HEK293 (cell line): ENCODE data around the gene FAM200C.

Source experiments
- CTCF ChIA-PET: fragments of 350-600 bp; formaldehyde crosslinking; extraction: SDS; loops from one replicate; lab custom pipeline; 2021; ENCODE audit warnings: antibody characterized with exemption; lab: Yijun Ruan, JAX
- POLR2A ChIA-PET: fragments of 300-600 bp; formaldehyde crosslinking; extraction: SDS; loops from one replicate; lab custom pipeline; 2020; ENCODE audit warnings: antibody characterized with exemption, inconsistent platforms; lab: Yijun Ruan, JAX
- H3K27ac ChIP-seq: fragments of 200-500 bp; sonication (Bioruptor generic); 2 replicates; pipeline ENCODE4 v1.5.1; 2014; ENCODE audit warnings: low read depth, low read length, control low read depth, inconsistent platforms; ENCODE audit errors: extremely low read depth
- H3K36me3 ChIP-seq, 2 experiments: fragments of 200-500 bp in 1 of 2; sonication (Bioruptor generic) in 1 of 2; 1 replicate in 1 of 2; 2 replicates in 1 of 2; pipeline ENCODE4 v1.5.1; 2014 to 2017; ENCODE audit warnings: inconsistent platforms in 2 of 2, low read length in 2 of 2; ENCODE audit not compliant: control insufficient read depth in 2 of 2, insufficient read depth in 1 of 2
- H3K4me1 ChIP-seq: fragments of 200-500 bp; sonication (Bioruptor generic); 2 replicates; pipeline ENCODE4 v1.5.1; 2014; ENCODE audit warnings: mild to moderate bottlenecking, low read length, inconsistent platforms; ENCODE audit not compliant: control insufficient read depth, insufficient read depth
- H3K4me3 ChIP-seq: 2 replicates; pipeline ENCODE4 v1.5.1; 2011; ENCODE audit warnings: low read depth, mild to moderate bottlenecking, control low read depth, low read length, moderate library complexity
- H3K9me3 ChIP-seq: fragments of 200-500 bp; sonication (Bioruptor generic); 2 replicates; pipeline ENCODE4 v1.5.1; 2014; ENCODE audit warnings: low read depth, low read length, inconsistent platforms; ENCODE audit not compliant: control insufficient read depth, insufficient read depth
- EGR2 ChIP-seq: fragments of 450-650 bp; formaldehyde crosslinking; IDR thresholded peaks from 2 replicates; pipeline ENCODE4 v1.5.1; 2016; ENCODE audit warnings: low read depth, missing biosample characterization, missing genetic modification characterization
- FEZF1 ChIP-seq: fragments of 450-650 bp; formaldehyde crosslinking; IDR thresholded peaks from 2 replicates; pipeline ENCODE4 v1.5.1; 2016; ENCODE audit warnings: missing biosample characterization, missing genetic modification characterization
- GLI4 ChIP-seq: fragments of 450-650 bp; formaldehyde crosslinking; IDR thresholded peaks from 2 replicates; pipeline ENCODE4 v1.5.1; 2016; ENCODE audit warnings: missing biosample characterization, missing genetic modification characterization
- GLIS1 ChIP-seq: fragments of 450-650 bp; formaldehyde crosslinking; IDR thresholded peaks from 2 replicates; pipeline ENCODE4 v1.5.1; 2016; ENCODE audit warnings: missing biosample characterization, missing genetic modification characterization
- HOXC10 ChIP-seq: sonication (generic); formaldehyde crosslinking; IDR thresholded peaks from 2 replicates; pipeline ENCODE4 v1.8.1; 2023; ENCODE audit warnings: mild to moderate bottlenecking, missing genetic modification reagents
- IKZF3 ChIP-seq: fragments of 450-650 bp; IDR thresholded peaks from 2 replicates; pipeline ENCODE4 v1.5.0; 2018; ENCODE audit warnings: missing biosample characterization, mild to moderate bottlenecking, missing genetic modification characterization, moderate library complexity
- KLF9 ChIP-seq: fragments of 450-650 bp; formaldehyde crosslinking; IDR thresholded peaks from 2 replicates; pipeline ENCODE4 v1.5.1; 2016; ENCODE audit warnings: missing biosample characterization, missing genetic modification characterization, low read depth
- MEIS1 ChIP-seq: sonication (generic); formaldehyde crosslinking; IDR thresholded peaks from 2 replicates; pipeline ENCODE4 v1.8.1; 2022; ENCODE audit warnings: missing genetic modification reagents, mild to moderate bottlenecking, borderline replicate concordance
- SP7 ChIP-seq: fragments of 450-650 bp; formaldehyde crosslinking; IDR thresholded peaks from 2 replicates; pipeline ENCODE4 v1.5.1; 2016; ENCODE audit warnings: missing biosample characterization, missing genetic modification characterization
- WT1 ChIP-seq: fragments of 450-650 bp; formaldehyde crosslinking; IDR thresholded peaks from 2 replicates; pipeline ENCODE4 v1.5.1; 2016; ENCODE audit warnings: missing biosample characterization, missing genetic modification characterization
- ZFHX2 ChIP-seq: fragments of 450-650 bp; formaldehyde crosslinking; conservative IDR thresholded peaks from 2 replicates; pipeline ENCODE4 v1.5.1; 2016; ENCODE audit warnings: missing biosample characterization, missing genetic modification characterization
- ZFP41 ChIP-seq: fragments of 450-650 bp; formaldehyde crosslinking; IDR thresholded peaks from 2 replicates; pipeline ENCODE4 v1.5.1; 2016; ENCODE audit warnings: missing biosample characterization, missing genetic modification characterization, borderline replicate concordance
- ZNF114 ChIP-seq: fragments of 450-650 bp; formaldehyde crosslinking; IDR thresholded peaks from 2 replicates; pipeline ENCODE4 v1.5.0; 2017; ENCODE audit warnings: missing biosample characterization, missing genetic modification characterization
- ZNF138 ChIP-seq: fragments of 450-650 bp; formaldehyde crosslinking; IDR thresholded peaks from 2 replicates; pipeline ENCODE4 v1.5.1; 2016; ENCODE audit warnings: missing biosample characterization, missing genetic modification characterization, borderline replicate concordance
- ZNF2 ChIP-seq: fragments of 450-650 bp; formaldehyde crosslinking; IDR thresholded peaks from 2 replicates; pipeline ENCODE4 v1.5.1; 2016; ENCODE audit warnings: missing biosample characterization, missing genetic modification characterization
- ZNF202 ChIP-seq: fragments of 450-650 bp; formaldehyde crosslinking; IDR thresholded peaks from 2 replicates; pipeline ENCODE4 v1.5.1; 2016; ENCODE audit warnings: missing biosample characterization, missing genetic modification characterization, borderline replicate concordance
- ZNF24 ChIP-seq: fragments of 450-650 bp; formaldehyde crosslinking; IDR thresholded peaks from 2 replicates; pipeline ENCODE4 v1.5.1; 2016; ENCODE audit warnings: missing biosample characterization, missing genetic modification characterization
- ZNF311 ChIP-seq: fragments of 450-650 bp; formaldehyde crosslinking; IDR thresholded peaks from 2 replicates; pipeline ENCODE4 v1.5.1; 2017; ENCODE audit warnings: missing biosample characterization, missing genetic modification characterization, borderline replicate concordance
- ZNF350 ChIP-seq: fragments of 450-650 bp; formaldehyde crosslinking; IDR thresholded peaks from 2 replicates; pipeline ENCODE4 v1.5.0; 2017; ENCODE audit warnings: missing biosample characterization, mild to moderate bottlenecking, missing genetic modification characterization
- ZNF394 ChIP-seq: fragments of 450-650 bp; formaldehyde crosslinking; IDR thresholded peaks from 2 replicates; pipeline ENCODE4 v1.5.1; 2016; ENCODE audit warnings: missing biosample characterization, missing genetic modification characterization, mild to moderate bottlenecking, moderate library complexity, borderline replicate concordance
- ZNF514 ChIP-seq: fragments of 450-650 bp; formaldehyde crosslinking; IDR thresholded peaks from 2 replicates; pipeline ENCODE4 v1.5.1; 2016; ENCODE audit warnings: missing biosample characterization, missing genetic modification characterization
- ZNF521 ChIP-seq: fragments of 450-650 bp; formaldehyde crosslinking; IDR thresholded peaks from 2 replicates; pipeline ENCODE4 v1.5.1; 2017; ENCODE audit warnings: missing biosample characterization, mild to moderate bottlenecking, missing genetic modification characterization
- ZNF561 ChIP-seq: fragments of 450-650 bp; IDR thresholded peaks from 2 replicates; pipeline ENCODE4 v1.5.1; 2018; ENCODE audit warnings: missing biosample characterization, missing genetic modification characterization, borderline replicate concordance
- ZNF600 ChIP-seq: fragments of 450-650 bp; formaldehyde crosslinking; IDR thresholded peaks from 2 replicates; pipeline ENCODE4 v1.5.1; 2016; ENCODE audit warnings: missing biosample characterization, missing genetic modification characterization
- ZNF776 ChIP-seq: fragments of 450-650 bp; formaldehyde crosslinking; IDR thresholded peaks from 2 replicates; pipeline ENCODE4 v1.5.0; 2017; ENCODE audit warnings: missing biosample characterization, missing genetic modification characterization, borderline replicate concordance
- ZNF843 ChIP-seq: fragments of 450-650 bp; formaldehyde crosslinking; IDR thresholded peaks from 2 replicates; pipeline ENCODE4 v1.5.1; 2016; ENCODE audit warnings: missing biosample characterization, missing genetic modification characterization
- ZSCAN30 ChIP-seq: fragments of 450-650 bp; IDR thresholded peaks from 2 replicates; pipeline ENCODE4 v1.5.1; 2018; ENCODE audit warnings: missing biosample characterization, mild to moderate bottlenecking, missing genetic modification characterization, moderate library complexity
- ZXDB ChIP-seq: fragments of 450-650 bp; formaldehyde crosslinking; IDR thresholded peaks from 2 replicates; pipeline ENCODE4 v1.5.1; 2016; ENCODE audit warnings: missing biosample characterization, missing genetic modification characterization
- TF ChIP-seq, protein P1 (sequence below): fragments of 450-650 bp; formaldehyde crosslinking; IDR thresholded peaks from 2 replicates; pipeline ENCODE4 v1.5.1; 2016; ENCODE audit warnings: missing biosample characterization, missing genetic modification characterization
- TF ChIP-seq, protein P2 (sequence below): fragments of 450-650 bp; formaldehyde crosslinking; IDR thresholded peaks from 2 replicates; pipeline ENCODE4 v1.5.1; 2016; ENCODE audit warnings: missing biosample characterization, missing genetic modification characterization
- TF ChIP-seq, protein P3 (sequence below): fragments of 450-650 bp; formaldehyde crosslinking; IDR thresholded peaks from 2 replicates; pipeline ENCODE4 v1.5.1; 2016; ENCODE audit warnings: missing biosample characterization, missing genetic modification characterization
- TF ChIP-seq, protein P4 (sequence below): fragments of 450-650 bp; formaldehyde crosslinking; IDR thresholded peaks from 2 replicates; pipeline ENCODE4 v1.5.1; 2016; ENCODE audit warnings: missing biosample characterization, missing genetic modification characterization
- TF ChIP-seq, protein P5 (sequence below): fragments of 450-650 bp; formaldehyde crosslinking; IDR thresholded peaks from 2 replicates; pipeline ENCODE4 v1.5.1; 2016; ENCODE audit warnings: missing biosample characterization, missing genetic modification characterization

The FAM200C gene

DNA sequence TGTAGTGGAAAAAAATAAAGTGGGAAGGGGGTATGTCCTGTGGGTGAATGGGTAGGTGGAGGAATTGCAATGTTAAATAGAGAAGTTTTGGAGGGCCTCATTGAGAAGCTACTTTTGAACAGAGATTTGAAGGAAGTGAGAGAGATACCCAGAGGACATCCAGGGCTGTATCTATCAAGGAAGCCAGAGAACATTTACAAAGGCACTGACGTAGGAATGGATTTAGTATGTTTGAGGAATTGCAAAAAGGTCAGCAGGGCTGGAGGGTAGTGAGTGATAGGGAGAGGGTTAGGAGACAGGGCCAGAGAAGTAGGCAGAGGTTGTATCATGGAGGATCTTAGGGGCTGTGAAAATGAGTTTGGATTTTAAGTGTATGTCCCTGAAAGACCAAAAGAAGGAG, 35.7 kb upstream of the FAM200C start:
- POLR2A ChIA-PET, result no interaction called here

DNA sequence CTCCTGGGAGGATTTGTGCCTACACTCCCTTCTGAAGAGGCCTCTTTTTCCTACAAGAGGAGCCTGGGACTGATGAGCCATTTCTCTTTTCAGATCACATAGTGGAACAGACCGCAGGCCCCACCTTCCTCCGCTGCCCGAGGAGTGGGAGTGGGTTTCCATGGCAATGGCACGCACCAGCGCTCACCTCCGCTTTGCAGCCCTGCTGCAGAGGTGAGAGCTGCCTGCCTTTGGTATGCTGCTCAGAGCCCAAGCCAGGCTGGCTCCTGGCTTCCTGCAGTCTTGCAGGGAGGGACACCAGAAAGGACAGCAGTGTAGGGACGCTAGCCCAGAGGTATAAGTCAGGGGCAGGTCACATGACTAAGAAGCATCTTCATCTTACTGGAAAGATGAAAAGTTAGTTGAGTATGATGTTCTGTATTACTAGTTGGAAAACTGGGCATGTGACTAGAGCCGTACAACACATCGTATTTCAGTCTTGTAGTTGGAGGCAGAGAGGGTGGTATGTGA, 34.2 kb upstream of the FAM200C start:
- ChIA-PET POLR2A (interaction anchor here (1.0 kb wide), 2 partner anchors 12 to 15 kb away, joined by 3 to 6 read pairs; partner anchors contain the start of genes PTTG1 and SLU7), CTCF (interaction anchor here (0.9 kb wide), 1 partner anchor 10 kb away, joined by 4 read pairs; no protein-coding TSS in a partner anchor)
- Histone ChIP-seq H3K4me1 (no peaks in the 10 kb centered on the region; the same call in 1 of the 2 replicates), H3K36me3 (peaks cover 8 to 11% of the 10 kb centered on the region in 2 experiments), H3K27ac (no peak overlapping the region), H3K4me3 (no peak overlapping the region), H3K9me3 (no peaks in the 10 kb centered on the region)
- TF ChIP-seq, protein P1, sequence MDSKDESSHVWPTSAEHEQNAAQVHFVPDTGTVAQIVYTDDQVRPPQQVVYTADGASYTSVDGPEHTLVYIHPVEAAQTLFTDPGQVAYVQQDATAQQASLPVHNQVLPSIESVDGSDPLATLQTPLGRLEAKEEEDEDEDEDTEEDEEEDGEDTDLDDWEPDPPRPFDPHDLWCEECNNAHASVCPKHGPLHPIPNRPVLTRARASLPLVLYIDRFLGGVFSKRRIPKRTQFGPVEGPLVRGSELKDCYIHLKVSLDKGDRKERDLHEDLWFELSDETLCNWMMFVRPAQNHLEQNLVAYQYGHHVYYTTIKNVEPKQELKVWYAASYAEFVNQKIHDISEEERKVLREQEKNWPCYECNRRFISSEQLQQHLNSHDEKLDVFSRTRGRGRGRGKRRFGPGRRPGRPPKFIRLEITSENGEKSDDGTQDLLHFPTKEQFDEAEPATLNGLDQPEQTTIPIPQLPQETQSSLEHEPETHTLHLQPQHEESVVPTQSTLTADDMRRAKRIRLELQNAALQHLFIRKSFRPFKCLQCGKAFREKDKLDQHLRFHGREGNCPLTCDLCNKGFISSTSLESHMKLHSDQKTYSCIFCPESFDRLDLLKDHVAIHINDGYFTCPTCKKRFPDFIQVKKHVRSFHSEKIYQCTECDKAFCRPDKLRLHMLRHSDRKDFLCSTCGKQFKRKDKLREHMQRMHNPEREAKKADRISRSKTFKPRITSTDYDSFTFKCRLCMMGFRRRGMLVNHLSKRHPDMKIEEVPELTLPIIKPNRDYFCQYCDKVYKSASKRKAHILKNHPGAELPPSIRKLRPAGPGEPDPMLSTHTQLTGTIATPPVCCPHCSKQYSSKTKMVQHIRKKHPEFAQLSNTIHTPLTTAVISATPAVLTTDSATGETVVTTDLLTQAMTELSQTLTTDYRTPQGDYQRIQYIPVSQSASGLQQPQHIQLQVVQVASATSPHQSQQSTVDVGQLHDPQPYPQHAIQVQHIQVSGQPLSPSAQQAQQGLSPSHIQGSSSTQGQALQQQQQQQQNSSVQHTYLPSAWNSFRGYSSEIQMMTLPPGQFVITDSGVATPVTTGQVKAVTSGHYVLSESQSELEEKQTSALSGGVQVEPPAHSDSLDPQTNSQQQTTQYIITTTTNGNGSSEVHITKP (tag by site-specific recombination), result peak; percentile 67
- TF ChIP-seq ZNF394 (tag by site-specific recombination), result peak; percentile 26; the same call in 1 of the 2 replicates
- peak; percentile 44; the same call in 1 of the 2 replicates for TF ChIP-seq ZNF2 (tag by site-specific recombination)
- TF ChIP-seq ZXDB, result peak; percentile 25; the same call in 1 of the 2 replicates
- TF ChIP-seq, protein P2, sequence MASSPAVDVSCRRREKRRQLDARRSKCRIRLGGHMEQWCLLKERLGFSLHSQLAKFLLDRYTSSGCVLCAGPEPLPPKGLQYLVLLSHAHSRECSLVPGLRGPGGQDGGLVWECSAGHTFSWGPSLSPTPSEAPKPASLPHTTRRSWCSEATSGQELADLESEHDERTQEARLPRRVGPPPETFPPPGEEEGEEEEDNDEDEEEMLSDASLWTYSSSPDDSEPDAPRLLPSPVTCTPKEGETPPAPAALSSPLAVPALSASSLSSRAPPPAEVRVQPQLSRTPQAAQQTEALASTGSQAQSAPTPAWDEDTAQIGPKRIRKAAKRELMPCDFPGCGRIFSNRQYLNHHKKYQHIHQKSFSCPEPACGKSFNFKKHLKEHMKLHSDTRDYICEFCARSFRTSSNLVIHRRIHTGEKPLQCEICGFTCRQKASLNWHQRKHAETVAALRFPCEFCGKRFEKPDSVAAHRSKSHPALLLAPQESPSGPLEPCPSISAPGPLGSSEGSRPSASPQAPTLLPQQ (tag by site-specific recombination), result peak; percentile 85
- peak; percentile 74 for TF ChIP-seq ZSCAN30 (tag by site-specific recombination)
- 0 out of 2 replicates have a peak, but pooled peaks have one; percentile 23 for TF ChIP-seq IKZF3
- TF ChIP-seq, protein P3, sequence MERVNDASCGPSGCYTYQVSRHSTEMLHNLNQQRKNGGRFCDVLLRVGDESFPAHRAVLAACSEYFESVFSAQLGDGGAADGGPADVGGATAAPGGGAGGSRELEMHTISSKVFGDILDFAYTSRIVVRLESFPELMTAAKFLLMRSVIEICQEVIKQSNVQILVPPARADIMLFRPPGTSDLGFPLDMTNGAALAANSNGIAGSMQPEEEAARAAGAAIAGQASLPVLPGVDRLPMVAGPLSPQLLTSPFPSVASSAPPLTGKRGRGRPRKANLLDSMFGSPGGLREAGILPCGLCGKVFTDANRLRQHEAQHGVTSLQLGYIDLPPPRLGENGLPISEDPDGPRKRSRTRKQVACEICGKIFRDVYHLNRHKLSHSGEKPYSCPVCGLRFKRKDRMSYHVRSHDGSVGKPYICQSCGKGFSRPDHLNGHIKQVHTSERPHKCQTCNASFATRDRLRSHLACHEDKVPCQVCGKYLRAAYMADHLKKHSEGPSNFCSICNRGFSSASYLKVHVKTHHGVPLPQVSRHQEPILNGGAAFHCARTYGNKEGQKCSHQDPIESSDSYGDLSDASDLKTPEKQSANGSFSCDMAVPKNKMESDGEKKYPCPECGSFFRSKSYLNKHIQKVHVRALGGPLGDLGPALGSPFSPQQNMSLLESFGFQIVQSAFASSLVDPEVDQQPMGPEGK, result peak; percentile 20; the same call in 1 of the 2 replicates
- peak; percentile 60 for TF ChIP-seq FEZF1 (tag by site-specific recombination)
- TF ChIP-seq KLF9 (tag by site-specific recombination), result peak; percentile 40; the same call in 1 of the 2 replicates
- no peak for TF ChIP-seq ZNF561 (tag by site-specific recombination)
- TF ChIP-seq GLIS1 (tag by site-specific recombination), result 0 out of 2 replicates have a peak, but pooled peaks have one; percentile 20
- peak; percentile 87 for TF ChIP-seq WT1
- no peak for TF ChIP-seq ZNF514
- peak; percentile 93 for TF ChIP-seq ZFHX2
- TF ChIP-seq SP7 (tag by site-specific recombination), result peak; percentile 69
- TF ChIP-seq, protein P4, sequence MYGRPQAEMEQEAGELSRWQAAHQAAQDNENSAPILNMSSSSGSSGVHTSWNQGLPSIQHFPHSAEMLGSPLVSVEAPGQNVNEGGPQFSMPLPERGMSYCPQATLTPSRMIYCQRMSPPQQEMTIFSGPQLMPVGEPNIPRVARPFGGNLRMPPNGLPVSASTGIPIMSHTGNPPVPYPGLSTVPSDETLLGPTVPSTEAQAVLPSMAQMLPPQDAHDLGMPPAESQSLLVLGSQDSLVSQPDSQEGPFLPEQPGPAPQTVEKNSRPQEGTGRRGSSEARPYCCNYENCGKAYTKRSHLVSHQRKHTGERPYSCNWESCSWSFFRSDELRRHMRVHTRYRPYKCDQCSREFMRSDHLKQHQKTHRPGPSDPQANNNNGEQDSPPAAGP (tag by site-specific recombination), result no peak
- TF ChIP-seq ZNF521 (tag by site-specific recombination), result no peak

More for the DNA sequence above, 35.7 kb upstream of the FAM200C start:
- no peaks in the 10 kb centered on the region; the same call in 1 of the 2 replicates for H3K4me1 ChIP-seq
- CTCF ChIA-PET, result no interaction called here
- H3K4me3 ChIP-seq, result no peak overlapping the region
- no peaks in the 10 kb centered on the region for H3K9me3 ChIP-seq
- TF ChIP-seq MEIS1 (CRISPR knock-in tag) (no peak), ZNF311 (no peak), ZNF138 (tag by site-specific recombination) (no peak), ZNF350 (tag by site-specific recombination) (no peak), ZNF776 (tag by site-specific recombination) (no peak), EGR2 (tag by site-specific recombination) (no peak), ZNF114 (no peak), GLIS1 (tag by site-specific recombination) (no peak), ZNF202 (tag by site-specific recombination) (no peak), SP7 (tag by site-specific recombination) (no peak), ZNF843 (tag by site-specific recombination) (no peak), HOXC10 (CRISPR knock-in tag) (no peak), ZNF600 (tag by site-specific recombination) (no peak), GLI4 (tag by site-specific recombination) (no peak), ZNF24 (tag by site-specific recombination) (no peak), ZFP41 (no peak)
- TF ChIP-seq, protein P5, sequence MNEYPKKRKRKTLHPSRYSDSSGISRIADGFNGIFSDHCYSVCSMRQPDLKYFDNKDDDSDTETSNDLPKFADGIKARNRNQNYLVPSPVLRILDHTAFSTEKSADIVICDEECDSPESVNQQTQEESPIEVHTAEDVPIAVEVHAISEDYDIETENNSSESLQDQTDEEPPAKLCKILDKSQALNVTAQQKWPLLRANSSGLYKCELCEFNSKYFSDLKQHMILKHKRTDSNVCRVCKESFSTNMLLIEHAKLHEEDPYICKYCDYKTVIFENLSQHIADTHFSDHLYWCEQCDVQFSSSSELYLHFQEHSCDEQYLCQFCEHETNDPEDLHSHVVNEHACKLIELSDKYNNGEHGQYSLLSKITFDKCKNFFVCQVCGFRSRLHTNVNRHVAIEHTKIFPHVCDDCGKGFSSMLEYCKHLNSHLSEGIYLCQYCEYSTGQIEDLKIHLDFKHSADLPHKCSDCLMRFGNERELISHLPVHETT (tag by site-specific recombination), result no peak
- H3K36me3 ChIP-seq, result no peaks in the 10 kb centered on the region
- no peak overlapping the region for H3K27ac ChIP-seq
